Panc1 (cell line): Measurements from ENCODE around the gene FAF1. TPM values are rescaled to one million over a fixed set of nuclear protein-coding genes. Genes with fewer than 3 reads are reported as not detected.
A peak's percentile ranks its signal among the peaks of the same experiment; 100 is the strongest.

Source experiments
- ATAC-seq: fragments of 200-7000 bp; cut with Tn5 transposase; 2 replicates; pipeline ENCODE4 v1.9.1; 2020; ENCODE audit warnings: mild to moderate bottlenecking, moderate library complexity
- BruUV-seq: library from RNA; stranded (reverse); fragments of 400-500 nt; replicated peaks from 2 replicates; lab custom pipeline; 2021; lab: Mats Ljungman, UMichigan
- CTCF ChIA-PET: fragments of 300-600 bp; sonication (Branson Sonifier 250); formaldehyde crosslinking; loops from one replicate; lab custom pipeline; 2022; ENCODE audit warnings: antibody characterized with exemption; lab: Charles Lee
- POLR2A ChIA-PET: fragments of 300-600 bp; sonication (Branson Sonifier 250); formaldehyde crosslinking; loops from one replicate; lab custom pipeline; 2022; ENCODE audit warnings: antibody characterized with exemption; lab: Charles Lee
- DNase-seq: peaks from one replicate; pipeline ENCODE4 v3.0.0-alpha.2; 2010; ENCODE audit warnings: low read depth, low spot score
- H3K27ac ChIP-seq: 2 replicates; pipeline ENCODE4 v1.5.1; 2011; ENCODE audit warnings: mild to moderate bottlenecking, low read length, inconsistent platforms
- H3K27me3 ChIP-seq: fragments of 200-500 bp; sonication (Bioruptor generic); 2 replicates; pipeline ENCODE4 v1.6.0; 2014; ENCODE audit warnings: low read length, inconsistent platforms; ENCODE audit not compliant: control insufficient read depth, insufficient read depth
- H3K36me3 ChIP-seq: fragments of 200-500 bp; sonication (Bioruptor generic); 2 replicates; pipeline ENCODE4 v1.5.1; 2014; ENCODE audit warnings: inconsistent platforms, mild to moderate bottlenecking, low read length, moderate library complexity; ENCODE audit not compliant: control insufficient read depth, insufficient read depth
- H3K4me1 ChIP-seq: 2 replicates; pipeline ENCODE4 v1.5.1; 2011; ENCODE audit warnings: inconsistent platforms, mild to moderate bottlenecking, low read length, moderate library complexity; ENCODE audit not compliant: control insufficient read depth, insufficient read depth
- H3K4me3 ChIP-seq, 2 experiments: 2 replicates each; pipeline ENCODE4 v1.5.1; 2011 to 2012; ENCODE audit warnings: low read depth in 2 of 2, low read length in 2 of 2, mild to moderate bottlenecking in 2 of 2, inconsistent platforms in 1 of 2, moderate library complexity in 1 of 2
- H3K9me3 ChIP-seq: fragments of 200-500 bp; sonication (Bioruptor generic); 2 replicates; pipeline ENCODE4 v1.5.1; 2014; ENCODE audit warnings: low read depth, mild to moderate bottlenecking, inconsistent platforms, low read length, moderate library complexity; ENCODE audit not compliant: control insufficient read depth, insufficient read depth
- CTCF ChIP-seq: fragments of 450-650 bp; IDR thresholded peaks from 2 replicates; pipeline ENCODE4 v1.5.1; 2017; ENCODE audit warnings: mild to moderate bottlenecking
- POLR2AphosphoS5 ChIP-seq: IDR thresholded peaks from 2 replicates; pipeline ENCODE4 v1.6.1; 2012; ENCODE audit warnings: mild to moderate bottlenecking, low read depth, low read length, moderate library complexity
- REST ChIP-seq, 2 experiments: IDR thresholded peaks; 2 replicates each; pipeline ENCODE4 v1.6.1; 2011 to 2012; ENCODE audit warnings: low read depth in 2 of 2, control low read depth in 1 of 2, low read length in 1 of 2, mild to moderate bottlenecking in 1 of 2, moderate library complexity in 1 of 2; ENCODE audit not compliant: insufficient read depth in 1 of 2
- SIN3A ChIP-seq: IDR thresholded peaks from 2 replicates; pipeline ENCODE4 v1.6.1; 2012; ENCODE audit warnings: low read depth, mild to moderate bottlenecking, low read length, moderate library complexity, borderline replicate concordance; ENCODE audit not compliant: insufficient read depth
- TCF7L2 ChIP-seq: IDR thresholded peaks from 2 replicates; pipeline ENCODE4 v1.6.1; 2011; ENCODE audit warnings: mild to moderate bottlenecking, low read depth, low read length, inconsistent platforms
- in situ Hi-C: cut with HindIII; loops from 2 replicates; pipeline ENCODE4 v1.10.0; 2016; ENCODE audit warnings: low sequenced_read_pairs, low pct_unique_long_range_greater_than_20kb
- intact Hi-C: fragments of 100-400 bp; cut with micrococcal nuclease; formaldehyde crosslinking; loops from one replicate; pipeline ENCODE4 v1.10.0; 2022; ENCODE audit not compliant: unreplicated experiment
- total RNA-seq: library from RNA; stranded (reverse); gene quantifications from one replicate; pipeline ENCODE4 v1.2.1, GENCODE V29; 2021; ENCODE audit not compliant: unreplicated experiment

FAF1 gene
- total RNA-seq, 1 experiment from 2014 or later: 101 TPM

GRCh38 chr1:50542362-50542761, 417.7 kb downstream of the FAF1 start:
- Histone ChIP-seq H3K4me1 (no peaks in the 10 kb centered on the region), H3K27me3 (no peaks in the 10 kb centered on the region), H3K9me3 (no peaks in the 10 kb centered on the region), H3K36me3 (no peaks in the 10 kb centered on the region; the same call in 1 of the 2 replicates), H3K27ac (no peak overlapping the region), H3K4me3 (no peak overlapping the region)
- TF ChIP-seq TCF7L2 (no peak), REST (IDR thresholded peaks at IDR 0.05; ENCODE audit: insufficient read depth in 1 of 2, low read depth in 2 of 2, low read length in 1 of 2) (no peak), POLR2AphosphoS5 (no peak)
- intact Hi-C loops (no loop called here), in situ Hi-C loops (no loop called here)
- DNase-seq (no peak), ATAC-seq (no peak)
- BruUV-seq: no TSS peak
- ChIA-PET POLR2A (no interaction called here), CTCF (no interaction called here)

- intact Hi-C loops (no loop called here), in situ Hi-C loops (no loop called here)
- H3K4me3 ChIP-seq: no peak overlapping the region
- no peak for ATAC-seq
- no peaks in the 10 kb centered on the region for H3K27me3 ChIP-seq
- H3K9me3 ChIP-seq: no peaks in the 10 kb centered on the region
- H3K27ac ChIP-seq: no peak overlapping the region
- ChIA-PET POLR2A (no interaction called here), CTCF (no interaction called here)
- H3K4me1 ChIP-seq: no peaks in the 10 kb centered on the region
- no peak for DNase-seq
- TF ChIP-seq SIN3A (no peak), REST (IDR thresholded peaks at IDR 0.05; ENCODE audit: insufficient read depth in 1 of 2, low read depth in 2 of 2, low read length in 1 of 2) (no peak), CTCF (no peak), POLR2AphosphoS5 (no peak), TCF7L2 (no peak)
- TSS peak; percentile 12 for BruUV-seq
- H3K36me3 ChIP-seq: no peaks in the 10 kb centered on the region; the same call in 1 of the 2 replicates
Measured at GRCh38 chr1:50538476-50538875, 421.6 kb downstream of the FAF1 start.
